Measurements from ENCODE around the gene PIGQ. TPM values are rescaled to one million over a fixed set of nuclear protein-coding genes. Genes with fewer than 3 reads are reported as not detected.

The PIGQ gene
- total and polyA plus RNA-seq, 2 experiments from 2014 or later: 30.2 to 62.3 TPM

DNA sequence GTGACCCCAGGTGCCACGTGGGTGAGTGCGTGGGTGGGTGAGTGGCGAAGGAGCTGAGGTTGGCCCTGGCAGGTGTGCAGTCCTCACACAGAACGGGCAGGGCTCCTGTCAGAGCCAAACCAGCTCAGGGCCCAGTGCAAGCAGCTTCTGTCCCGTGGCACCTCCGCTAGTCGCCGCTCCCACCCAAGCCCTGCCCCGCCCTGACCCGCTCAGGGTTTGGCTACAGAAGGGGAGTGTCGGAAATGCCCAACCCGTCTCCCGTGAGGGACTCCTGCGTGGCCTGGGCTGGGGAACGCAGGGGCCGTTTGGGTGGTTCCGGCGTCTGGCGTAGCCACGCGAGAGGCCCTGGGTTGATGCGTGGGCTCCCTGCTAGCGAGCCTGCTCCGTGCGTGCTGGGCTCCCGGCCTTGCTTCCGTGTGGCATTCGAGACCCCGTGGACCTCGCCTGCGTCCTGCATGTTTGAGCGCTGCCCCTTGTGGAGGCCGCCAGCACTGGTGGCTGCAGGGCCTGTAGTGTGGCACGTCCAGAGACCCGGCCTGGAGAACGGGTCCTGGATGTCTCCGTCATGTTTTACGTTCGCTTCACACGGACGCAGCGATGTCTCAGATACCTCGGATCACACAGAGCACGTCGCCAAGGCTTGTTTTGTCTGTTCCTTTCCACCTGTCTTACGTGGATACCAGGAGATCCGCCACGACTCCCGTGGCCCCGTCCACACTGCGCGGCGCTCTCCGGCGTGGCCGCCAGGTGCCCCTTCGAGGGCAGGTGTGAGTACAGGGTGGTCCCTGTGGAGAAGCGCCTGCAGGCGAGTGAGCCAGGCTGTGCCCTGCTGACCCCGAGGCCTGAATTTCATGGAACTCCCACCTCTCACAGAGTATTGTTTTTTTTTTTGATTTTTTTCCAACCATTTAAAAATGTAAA is 32.1 kb upstream of the PIGQ start:
- H3K79me2 ChIP-seq (replicated peaks; ENCODE audit: insufficient read depth): peaks cover 53% of the 10 kb centered on the region
- ATAC-seq (peak; percentile 18), DNase-seq (ENCODE audit: low spot score) (no peak)
- peaks cover 20% of the 10 kb centered on the region for H4K20me1 ChIP-seq (replicated peaks; ENCODE audit: insufficient read depth)
- H3K9me2 ChIP-seq (ENCODE audit: insufficient read depth): no peaks in the 10 kb centered on the region
- no peaks in the 10 kb centered on the region for H3K4me1 ChIP-seq (ENCODE audit: insufficient read depth)
- H3K4me3 ChIP-seq: no peak overlapping the region
- no peak overlapping the region for H3K27ac ChIP-seq (ENCODE audit: low read depth)
- Mint-ChIP-seq H3K36me3 (ENCODE audit: low read depth) (peaks cover 6% of the 10 kb centered on the region), H3K27ac (no peak overlapping the region), H3K27me3 (ENCODE audit: insufficient read depth, low read depth, poor library complexity) (no peaks in the 10 kb centered on the region), H3K4me1 (no peaks in the 10 kb centered on the region), H3K4me3 (no peak overlapping the region), H3K9me3 (peaks cover 4% of the 10 kb centered on the region; the same call in 1 of the 3 replicates)
- no peak overlapping the region for H2AFZ ChIP-seq
- TF ChIP-seq STAT1 (IDR thresholded peaks at IDR 0.05; ENCODE audit: unreplicated experiment): no peak
- TF ChIP-seq, protein P1, sequence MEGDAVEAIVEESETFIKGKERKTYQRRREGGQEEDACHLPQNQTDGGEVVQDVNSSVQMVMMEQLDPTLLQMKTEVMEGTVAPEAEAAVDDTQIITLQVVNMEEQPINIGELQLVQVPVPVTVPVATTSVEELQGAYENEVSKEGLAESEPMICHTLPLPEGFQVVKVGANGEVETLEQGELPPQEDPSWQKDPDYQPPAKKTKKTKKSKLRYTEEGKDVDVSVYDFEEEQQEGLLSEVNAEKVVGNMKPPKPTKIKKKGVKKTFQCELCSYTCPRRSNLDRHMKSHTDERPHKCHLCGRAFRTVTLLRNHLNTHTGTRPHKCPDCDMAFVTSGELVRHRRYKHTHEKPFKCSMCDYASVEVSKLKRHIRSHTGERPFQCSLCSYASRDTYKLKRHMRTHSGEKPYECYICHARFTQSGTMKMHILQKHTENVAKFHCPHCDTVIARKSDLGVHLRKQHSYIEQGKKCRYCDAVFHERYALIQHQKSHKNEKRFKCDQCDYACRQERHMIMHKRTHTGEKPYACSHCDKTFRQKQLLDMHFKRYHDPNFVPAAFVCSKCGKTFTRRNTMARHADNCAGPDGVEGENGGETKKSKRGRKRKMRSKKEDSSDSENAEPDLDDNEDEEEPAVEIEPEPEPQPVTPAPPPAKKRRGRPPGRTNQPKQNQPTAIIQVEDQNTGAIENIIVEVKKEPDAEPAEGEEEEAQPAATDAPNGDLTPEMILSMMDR (conservative IDR thresholded peaks at IDR 0.05; ENCODE audit: low read depth in 2 of 2): peak in 1 of 2 experiments; percentile 31; a peak in 2 of 4 replicates
- no peak overlapping the region for H3K4me2 ChIP-seq
- H3F3A ChIP-seq (replicated peaks; ENCODE audit: low read depth): no peaks in the 10 kb centered on the region
- H3K27me3 ChIP-seq (ENCODE audit: insufficient read depth): no peaks in the 10 kb centered on the region
- no peaks in the 10 kb centered on the region for H3K36me3 ChIP-seq (ENCODE audit: insufficient read depth)

DNA sequence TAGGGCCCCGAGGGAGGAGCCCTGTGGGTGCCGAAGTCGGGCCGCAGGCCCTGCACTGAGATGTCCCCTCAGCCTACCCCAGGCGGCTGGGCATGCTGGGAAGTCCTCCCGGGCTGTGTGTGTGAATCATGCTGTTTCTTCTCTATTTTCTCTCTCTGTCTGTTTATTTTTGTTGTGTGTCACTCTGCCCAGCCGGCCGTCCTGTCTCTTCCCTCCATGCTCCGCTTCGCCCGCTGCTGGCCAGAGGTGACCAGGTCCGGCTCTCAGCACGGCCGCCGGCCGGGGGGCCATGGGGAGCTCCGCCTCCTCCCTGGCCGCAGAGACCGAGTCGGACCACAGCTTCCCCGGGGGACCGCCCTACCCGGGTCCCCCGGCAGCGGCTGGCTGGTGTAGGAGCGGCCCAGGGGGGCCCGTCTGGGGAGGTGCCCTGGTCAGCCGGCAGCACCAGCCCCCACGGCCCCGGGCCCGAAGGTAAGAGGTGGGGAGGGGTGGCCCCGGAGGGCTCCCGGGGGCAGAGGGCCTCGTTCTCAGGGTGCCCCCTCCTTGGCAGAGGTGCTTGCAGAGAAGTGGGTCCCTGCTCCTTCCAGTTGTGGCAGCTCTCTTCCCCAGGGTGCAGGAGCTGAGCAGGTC is 29.8 kb upstream of the PIGQ start:
- Histone ChIP-seq H3F3A (replicated peaks; ENCODE audit: low read depth) (no peaks in the 10 kb centered on the region), H2AFZ (no peak overlapping the region), H3K4me1 (ENCODE audit: insufficient read depth) (no peaks in the 10 kb centered on the region), H3K4me2 (no peak overlapping the region), H3K36me3 (ENCODE audit: insufficient read depth) (no peaks in the 10 kb centered on the region), H3K27me3 (ENCODE audit: insufficient read depth) (no peaks in the 10 kb centered on the region), H3K9me2 (ENCODE audit: insufficient read depth) (no peaks in the 10 kb centered on the region), H3K4me3 (no peak overlapping the region), H3K27ac (ENCODE audit: low read depth) (no peak overlapping the region), H4K20me1 (replicated peaks; ENCODE audit: insufficient read depth) (peaks cover 8% of the 10 kb centered on the region; the same call in 1 of the 2 replicates), H3K79me2 (replicated peaks; ENCODE audit: insufficient read depth) (peaks cover 43% of the 10 kb centered on the region)
- H3K4me1 Mint-ChIP-seq: no peaks in the 10 kb centered on the region
- peaks cover 2% of the 10 kb centered on the region for H3K27me3 Mint-ChIP-seq (ENCODE audit: insufficient read depth, low read depth, poor library complexity)
- H3K36me3 Mint-ChIP-seq (ENCODE audit: low read depth): peaks cover 6% of the 10 kb centered on the region
- no peak for ATAC-seq
- no peak for DNase-seq (ENCODE audit: low spot score)
- no peak overlapping the region for H3K4me3 Mint-ChIP-seq
- peaks cover 4% of the 10 kb centered on the region; the same call in 1 of the 3 replicates for H3K9me3 Mint-ChIP-seq
- no peak overlapping the region for H3K27ac Mint-ChIP-seq
- TF ChIP-seq, protein P1 (conservative IDR thresholded peaks at IDR 0.05; ENCODE audit: low read depth in 2 of 2): no peak
- no peak for TF ChIP-seq NANOG (IDR thresholded peaks at IDR 0.05; ENCODE audit: borderline replicate concordance)
- no peak for TF ChIP-seq POLR2AphosphoS5 (IDR thresholded peaks at IDR 0.05; ENCODE audit: low read depth)
- no peak for TF ChIP-seq ZNF114 (CRISPR knock-in tag; IDR thresholded peaks at IDR 0.05)
- no peak for TF ChIP-seq ZNF331 (CRISPR knock-in tag; IDR thresholded peaks at IDR 0.05; ENCODE audit: low read depth)
- TF ChIP-seq, protein P2, sequence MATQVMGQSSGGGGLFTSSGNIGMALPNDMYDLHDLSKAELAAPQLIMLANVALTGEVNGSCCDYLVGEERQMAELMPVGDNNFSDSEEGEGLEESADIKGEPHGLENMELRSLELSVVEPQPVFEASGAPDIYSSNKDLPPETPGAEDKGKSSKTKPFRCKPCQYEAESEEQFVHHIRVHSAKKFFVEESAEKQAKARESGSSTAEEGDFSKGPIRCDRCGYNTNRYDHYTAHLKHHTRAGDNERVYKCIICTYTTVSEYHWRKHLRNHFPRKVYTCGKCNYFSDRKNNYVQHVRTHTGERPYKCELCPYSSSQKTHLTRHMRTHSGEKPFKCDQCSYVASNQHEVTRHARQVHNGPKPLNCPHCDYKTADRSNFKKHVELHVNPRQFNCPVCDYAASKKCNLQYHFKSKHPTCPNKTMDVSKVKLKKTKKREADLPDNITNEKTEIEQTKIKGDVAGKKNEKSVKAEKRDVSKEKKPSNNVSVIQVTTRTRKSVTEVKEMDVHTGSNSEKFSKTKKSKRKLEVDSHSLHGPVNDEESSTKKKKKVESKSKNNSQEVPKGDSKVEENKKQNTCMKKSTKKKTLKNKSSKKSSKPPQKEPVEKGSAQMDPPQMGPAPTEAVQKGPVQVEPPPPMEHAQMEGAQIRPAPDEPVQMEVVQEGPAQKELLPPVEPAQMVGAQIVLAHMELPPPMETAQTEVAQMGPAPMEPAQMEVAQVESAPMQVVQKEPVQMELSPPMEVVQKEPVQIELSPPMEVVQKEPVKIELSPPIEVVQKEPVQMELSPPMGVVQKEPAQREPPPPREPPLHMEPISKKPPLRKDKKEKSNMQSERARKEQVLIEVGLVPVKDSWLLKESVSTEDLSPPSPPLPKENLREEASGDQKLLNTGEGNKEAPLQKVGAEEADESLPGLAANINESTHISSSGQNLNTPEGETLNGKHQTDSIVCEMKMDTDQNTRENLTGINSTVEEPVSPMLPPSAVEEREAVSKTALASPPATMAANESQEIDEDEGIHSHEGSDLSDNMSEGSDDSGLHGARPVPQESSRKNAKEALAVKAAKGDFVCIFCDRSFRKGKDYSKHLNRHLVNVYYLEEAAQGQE (IDR thresholded peaks at IDR 0.05; ENCODE audit: unreplicated experiment): no peak

Measured in GM23338 (cell line).